Stimulated activated memory B cell treated with anti-CD40 and anti-IgM and Interleukin-4, amounts not matched to agents 10 μg/mL and 1 μg/mL and 100 μg/mL, for 72 hours (primary cell): ENCODE data around the gene CFTR.
"Not testable (repeated sequence)": the region's sequence is repeated elsewhere in the genome, so short reads cannot be mapped to it uniquely, and the experiment has no call there.

Source experiments
- ATAC-seq: fragments of 150-1000 bp; cut with Tn5 transposase; 2 replicates; pipeline ENCODE4 v1.10.0; 2021
- H3K27ac Mint-ChIP-seq: one replicate; pipeline ENCODE4 v1.8.0; 2022; ENCODE audit warnings: mild to moderate bottlenecking, mixed read lengths
- H3K27me3 Mint-ChIP-seq: one replicate; pipeline ENCODE4 v1.8.0; 2022; ENCODE audit warnings: mixed read lengths
- H3K36me3 Mint-ChIP-seq: one replicate; pipeline ENCODE4 v1.8.0; 2022; ENCODE audit warnings: mixed read lengths
- H3K4me1 Mint-ChIP-seq: one replicate; pipeline ENCODE4 v1.8.0; 2022; ENCODE audit warnings: mixed read lengths
- H3K4me3 Mint-ChIP-seq: one replicate; pipeline ENCODE4 v1.8.0; 2022; ENCODE audit warnings: mild to moderate bottlenecking, moderate library complexity, mixed read lengths
- H3K9me3 Mint-ChIP-seq: one replicate; pipeline ENCODE4 v1.8.0; 2022; ENCODE audit warnings: mixed read lengths

CFTR gene

DNA sequence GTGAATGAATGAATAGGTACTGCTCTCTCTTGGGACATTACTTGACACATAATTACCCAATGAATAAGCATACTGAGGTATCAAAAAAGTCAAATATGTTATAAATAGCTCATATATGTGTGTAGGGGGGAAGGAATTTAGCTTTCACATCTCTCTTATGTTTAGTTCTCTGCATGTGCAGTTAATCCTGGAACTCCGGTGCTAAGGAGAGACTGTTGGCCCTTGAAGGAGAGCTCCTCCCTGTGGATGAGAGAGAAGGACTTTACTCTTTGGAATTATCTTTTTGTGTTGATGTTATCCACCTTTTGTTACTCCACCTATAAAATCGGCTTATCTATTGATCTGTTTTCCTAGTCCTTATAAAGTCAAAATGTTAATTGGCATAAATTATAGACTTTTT lies 1.2 kb downstream of the CFTR start:
- H3K27ac Mint-ChIP-seq = no peak overlapping the region
- ATAC-seq = no peak
- H3K9me3 Mint-ChIP-seq = no peaks in the 10 kb centered on the region
- H3K27me3 Mint-ChIP-seq = peaks cover 14% of the 10 kb centered on the region
- no peaks in the 10 kb centered on the region for H3K4me1 Mint-ChIP-seq
- no peaks in the 10 kb centered on the region for H3K36me3 Mint-ChIP-seq
- no peak overlapping the region for H3K4me3 Mint-ChIP-seq

DNA sequence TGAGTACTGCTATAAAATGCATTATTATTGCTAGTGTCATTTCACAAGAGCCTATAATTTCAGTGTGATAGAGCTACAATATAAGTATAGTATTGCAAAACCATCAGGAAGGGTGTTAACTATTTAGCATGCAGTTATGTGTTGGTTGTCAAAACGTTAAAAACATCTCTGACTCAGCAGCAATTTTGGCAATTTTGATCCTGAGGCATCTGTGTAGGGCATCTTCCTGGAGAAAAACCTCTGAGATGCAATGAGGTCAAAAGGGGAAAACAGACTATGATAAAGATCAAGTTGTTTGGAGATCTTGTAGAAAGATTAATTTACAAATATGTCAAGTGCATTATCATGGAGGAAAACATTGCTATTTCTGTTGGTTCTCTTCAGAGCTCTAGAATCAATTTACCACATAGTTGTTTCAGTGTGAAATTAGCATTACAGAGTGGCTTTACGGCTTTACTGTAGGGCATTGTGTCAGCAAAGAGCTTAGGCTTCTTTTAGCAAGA lies 5.3 kb downstream of the CFTR start:
- ATAC-seq = no peak
- no peaks in the 10 kb centered on the region for H3K9me3 Mint-ChIP-seq
- no peak overlapping the region for H3K4me3 Mint-ChIP-seq
- H3K36me3 Mint-ChIP-seq = no peaks in the 10 kb centered on the region
- peaks cover 2% of the 10 kb centered on the region for H3K27me3 Mint-ChIP-seq
- H3K27ac Mint-ChIP-seq = no peak overlapping the region
- no peaks in the 10 kb centered on the region for H3K4me1 Mint-ChIP-seq

DNA sequence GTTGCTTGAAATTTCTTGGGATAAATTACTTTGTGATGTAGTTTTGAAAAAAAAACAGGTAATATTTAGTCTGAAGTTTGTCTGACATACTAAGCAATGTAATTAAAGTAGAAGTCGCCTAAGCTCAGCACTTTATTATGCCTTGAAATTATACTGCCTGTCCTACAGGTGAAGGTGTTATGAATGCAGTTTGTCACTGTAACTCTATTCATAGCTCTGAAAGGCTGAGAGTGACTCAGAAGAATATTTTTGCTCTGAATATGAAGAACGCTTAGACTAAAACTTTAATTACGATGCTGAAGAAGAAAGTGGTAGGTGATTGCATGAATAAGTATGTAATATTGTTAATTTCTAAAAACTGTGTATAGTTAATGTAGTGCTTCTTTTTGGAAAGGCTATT lies 9.2 kb downstream of the CFTR start:
- Mint-ChIP-seq H3K27ac (no peak overlapping the region), H3K4me1 (no peaks in the 10 kb centered on the region), H3K36me3 (no peaks in the 10 kb centered on the region), H3K4me3 (no peak overlapping the region), H3K27me3 (no peaks in the 10 kb centered on the region), H3K9me3 (no peaks in the 10 kb centered on the region)
- ATAC-seq = no peak

DNA sequence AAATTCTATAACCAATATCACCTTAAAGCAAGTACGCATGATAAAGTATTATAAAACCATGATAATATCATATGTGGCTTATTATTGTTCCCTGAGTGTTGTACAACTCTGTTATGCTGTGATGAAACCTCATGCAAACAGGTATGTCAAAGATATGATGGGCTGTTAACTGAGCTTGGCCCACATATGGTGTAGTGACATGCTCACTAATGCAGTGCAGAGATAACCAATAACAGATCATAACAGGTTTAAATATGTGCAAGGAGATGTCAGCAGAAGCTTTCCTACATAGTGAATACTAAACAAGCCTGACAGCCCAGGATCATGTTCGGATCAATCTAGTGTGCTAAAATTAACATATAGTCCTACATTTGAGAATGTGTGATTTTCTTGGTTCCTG lies 9.6 kb downstream of the CFTR start:
- H3K9me3 Mint-ChIP-seq = no peaks in the 10 kb centered on the region
- H3K27me3 Mint-ChIP-seq = no peaks in the 10 kb centered on the region
- no peak overlapping the region for H3K4me3 Mint-ChIP-seq
- no peak for ATAC-seq
- H3K27ac Mint-ChIP-seq = no peak overlapping the region
- H3K36me3 Mint-ChIP-seq = no peaks in the 10 kb centered on the region
- no peaks in the 10 kb centered on the region for H3K4me1 Mint-ChIP-seq

DNA sequence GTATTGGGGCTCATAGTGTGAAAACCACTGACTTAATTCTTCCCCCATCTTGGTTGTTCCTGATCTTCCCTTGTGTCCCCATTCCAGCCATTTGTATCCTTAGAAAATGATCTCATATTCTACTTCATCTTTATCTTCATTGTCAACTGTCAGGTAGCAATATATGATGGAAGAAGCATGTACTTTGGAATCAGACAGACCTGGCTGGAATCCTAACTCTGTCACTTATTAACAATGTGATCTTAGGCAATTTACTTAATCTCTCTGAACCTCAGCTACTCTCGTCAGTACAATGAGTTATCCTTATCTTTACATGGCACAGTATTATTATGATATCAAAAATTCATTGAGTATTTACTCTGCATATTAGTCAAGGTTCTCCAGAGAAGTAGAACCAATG lies 10.1 kb downstream of the CFTR start:
- no peak for ATAC-seq
- Mint-ChIP-seq H3K36me3 (no peaks in the 10 kb centered on the region), H3K4me1 (no peaks in the 10 kb centered on the region), H3K27ac (no peak overlapping the region), H3K9me3 (no peaks in the 10 kb centered on the region), H3K27me3 (no peaks in the 10 kb centered on the region), H3K4me3 (no peak overlapping the region)

DNA sequence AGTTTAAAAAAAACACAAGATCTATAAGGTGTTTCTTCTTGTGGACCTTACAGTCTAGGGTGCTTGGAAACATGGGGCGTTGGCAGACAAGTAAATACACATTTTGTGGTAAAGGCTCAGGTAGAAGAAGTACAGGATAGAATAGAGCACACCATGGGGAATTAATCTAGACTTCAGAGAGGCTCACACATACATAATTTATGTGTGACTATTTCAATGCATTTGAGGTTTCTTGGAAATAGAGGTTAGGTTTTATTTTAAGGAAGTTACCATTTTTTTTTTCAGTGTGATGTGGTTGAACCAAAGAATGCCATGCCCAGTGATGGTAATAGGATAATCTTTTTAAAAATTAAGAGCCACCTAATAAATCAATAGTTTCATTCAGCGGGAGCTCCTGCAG lies 12.8 kb downstream of the CFTR start:
- ATAC-seq = no peak
- H3K4me1 Mint-ChIP-seq = no peaks in the 10 kb centered on the region
- H3K36me3 Mint-ChIP-seq = no peaks in the 10 kb centered on the region
- H3K4me3 Mint-ChIP-seq = no peak overlapping the region
- no peaks in the 10 kb centered on the region for H3K27me3 Mint-ChIP-seq
- H3K27ac Mint-ChIP-seq = no peak overlapping the region
- H3K9me3 Mint-ChIP-seq = no peaks in the 10 kb centered on the region

DNA sequence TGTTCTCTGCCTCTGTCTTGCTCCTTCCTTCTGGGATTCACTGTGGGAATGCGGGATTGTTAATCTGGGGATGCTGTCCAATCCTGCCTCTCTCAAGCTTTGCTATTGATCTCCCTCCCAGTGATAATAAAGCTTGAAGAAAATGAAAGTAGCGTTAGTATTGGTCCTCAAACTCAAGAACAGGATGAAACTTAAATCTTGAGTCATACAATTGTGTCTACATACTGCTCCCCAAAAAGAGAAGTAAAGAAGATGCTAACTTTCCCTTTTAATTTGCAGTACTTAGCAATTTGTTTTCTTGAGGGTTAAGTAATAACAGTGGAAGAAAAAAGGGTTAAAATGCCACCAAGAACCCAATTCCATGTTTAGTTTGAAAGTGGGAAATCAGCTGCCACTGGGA lies 13.6 kb downstream of the CFTR start:
- no peaks in the 10 kb centered on the region for H3K9me3 Mint-ChIP-seq
- H3K4me1 Mint-ChIP-seq = no peaks in the 10 kb centered on the region
- ATAC-seq = no peak
- H3K27ac Mint-ChIP-seq = no peak overlapping the region
- no peak overlapping the region for H3K4me3 Mint-ChIP-seq
- H3K27me3 Mint-ChIP-seq = no peaks in the 10 kb centered on the region
- no peaks in the 10 kb centered on the region for H3K36me3 Mint-ChIP-seq

DNA sequence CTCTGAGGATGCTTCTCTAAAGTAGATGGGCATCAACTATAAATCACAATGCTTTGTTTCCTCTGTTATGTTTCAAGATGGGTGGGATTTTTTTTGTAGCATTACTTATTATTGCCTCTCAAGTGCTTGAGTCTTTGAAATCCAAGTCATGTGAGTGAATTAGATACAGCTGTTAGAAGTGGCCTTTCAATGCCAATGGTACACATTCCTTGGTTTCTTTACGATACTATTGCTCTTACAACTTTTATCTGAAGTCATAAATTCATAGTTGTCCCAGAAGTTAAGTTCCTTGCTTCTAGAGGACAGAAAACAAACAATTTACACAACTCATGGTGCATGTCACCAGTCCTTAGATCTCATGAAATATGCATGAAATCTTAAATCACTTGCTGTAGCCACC lies 15.5 kb downstream of the CFTR start:
- no peak overlapping the region for H3K27ac Mint-ChIP-seq
- no peak for ATAC-seq
- no peaks in the 10 kb centered on the region for H3K4me1 Mint-ChIP-seq
- no peaks in the 10 kb centered on the region for H3K9me3 Mint-ChIP-seq
- no peaks in the 10 kb centered on the region for H3K36me3 Mint-ChIP-seq
- no peak overlapping the region for H3K4me3 Mint-ChIP-seq
- no peaks in the 10 kb centered on the region for H3K27me3 Mint-ChIP-seq

DNA sequence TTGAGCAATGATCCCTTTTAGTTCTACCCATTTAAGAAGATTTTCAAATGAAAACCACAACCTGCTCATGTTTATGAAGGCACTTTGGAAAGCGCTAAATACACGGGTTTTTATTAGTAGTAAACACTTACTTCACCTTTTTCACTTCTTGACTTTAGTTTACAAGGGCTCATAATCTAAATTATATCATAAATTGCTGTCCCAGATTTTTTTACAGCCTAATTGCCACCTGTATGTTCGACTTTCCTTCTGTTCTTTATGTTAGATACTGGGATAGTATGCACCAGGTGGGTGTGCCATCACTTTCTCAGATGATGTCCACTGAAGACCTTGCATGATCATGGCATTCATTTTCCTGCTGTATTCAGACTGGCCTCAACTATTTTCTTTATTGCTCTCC lies 22.5 kb downstream of the CFTR start:
- no peak for ATAC-seq
- Mint-ChIP-seq H3K9me3 (no peaks in the 10 kb centered on the region), H3K4me1 (no peaks in the 10 kb centered on the region), H3K27me3 (no peaks in the 10 kb centered on the region), H3K27ac (no peak overlapping the region), H3K36me3 (no peaks in the 10 kb centered on the region), H3K4me3 (no peak overlapping the region)

DNA sequence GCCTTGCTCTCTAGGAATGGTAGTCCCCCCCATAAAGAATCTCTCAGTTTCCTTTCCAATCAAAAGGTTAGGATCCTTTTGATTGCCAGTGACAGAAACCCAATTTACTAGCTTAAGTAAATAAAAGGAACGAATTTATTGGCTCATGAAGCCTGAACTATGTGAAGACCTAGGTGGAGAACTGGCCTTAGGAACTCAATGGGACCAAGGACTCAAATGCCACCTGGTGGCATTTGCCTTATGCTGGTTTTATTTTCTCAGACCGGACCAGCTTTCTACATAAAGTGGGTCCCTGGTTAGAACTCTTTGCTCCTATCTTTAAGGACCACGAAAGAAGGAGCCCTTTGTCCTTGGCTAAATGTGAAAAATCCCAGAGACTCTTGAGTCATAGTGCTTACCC lies 25.4 kb downstream of the CFTR start:
- Mint-ChIP-seq H3K9me3 (no peaks in the 10 kb centered on the region), H3K36me3 (no peaks in the 10 kb centered on the region), H3K4me3 (no peak overlapping the region), H3K27me3 (no peaks in the 10 kb centered on the region), H3K27ac (no peak overlapping the region), H3K4me1 (no peaks in the 10 kb centered on the region)
- ATAC-seq = no peak

DNA sequence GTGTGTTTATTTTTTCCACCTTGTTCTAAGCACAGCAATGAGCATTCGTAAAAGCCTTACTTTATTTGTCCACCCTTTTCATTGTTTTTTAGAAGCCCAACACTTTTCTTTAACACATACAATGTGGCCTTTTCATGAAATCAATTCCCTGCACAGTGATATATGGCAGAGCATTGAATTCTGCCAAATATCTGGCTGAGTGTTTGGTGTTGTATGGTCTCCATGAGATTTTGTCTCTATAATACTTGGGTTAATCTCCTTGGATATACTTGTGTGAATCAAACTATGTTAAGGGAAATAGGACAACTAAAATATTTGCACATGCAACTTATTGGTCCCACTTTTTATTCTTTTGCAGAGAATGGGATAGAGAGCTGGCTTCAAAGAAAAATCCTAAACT lies 28.9 kb downstream of the CFTR start:
- Mint-ChIP-seq H3K27ac (no peak overlapping the region), H3K4me3 (no peak overlapping the region), H3K4me1 (no peaks in the 10 kb centered on the region), H3K27me3 (no peaks in the 10 kb centered on the region), H3K9me3 (no peaks in the 10 kb centered on the region), H3K36me3 (no peaks in the 10 kb centered on the region)
- no peak for ATAC-seq

DNA sequence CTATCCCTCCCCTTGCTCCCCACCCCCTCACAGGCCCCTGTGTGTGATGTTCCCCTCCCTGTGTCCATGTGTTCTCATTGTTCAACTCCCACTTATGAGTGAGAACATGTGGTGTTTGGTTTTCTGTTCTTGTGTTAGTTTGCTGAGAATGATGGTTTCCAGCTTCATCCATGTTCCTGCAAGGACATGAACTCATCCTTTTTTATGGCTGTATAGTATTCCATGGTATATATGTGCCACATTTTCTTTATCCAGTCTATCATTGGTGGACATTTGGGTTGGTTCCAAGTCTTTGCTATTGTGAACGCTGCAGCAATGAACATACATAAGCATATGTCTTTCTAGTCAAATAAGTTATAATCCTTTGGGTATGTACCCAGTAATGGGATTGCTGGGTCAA lies 37.4 kb downstream of the CFTR start:
- not testable (repeated sequence) for H3K27me3 Mint-ChIP-seq, H3K4me1 Mint-ChIP-seq, H3K36me3 Mint-ChIP-seq, H3K4me3 Mint-ChIP-seq, H3K9me3 Mint-ChIP-seq, ATAC-seq, H3K27ac Mint-ChIP-seq

DNA sequence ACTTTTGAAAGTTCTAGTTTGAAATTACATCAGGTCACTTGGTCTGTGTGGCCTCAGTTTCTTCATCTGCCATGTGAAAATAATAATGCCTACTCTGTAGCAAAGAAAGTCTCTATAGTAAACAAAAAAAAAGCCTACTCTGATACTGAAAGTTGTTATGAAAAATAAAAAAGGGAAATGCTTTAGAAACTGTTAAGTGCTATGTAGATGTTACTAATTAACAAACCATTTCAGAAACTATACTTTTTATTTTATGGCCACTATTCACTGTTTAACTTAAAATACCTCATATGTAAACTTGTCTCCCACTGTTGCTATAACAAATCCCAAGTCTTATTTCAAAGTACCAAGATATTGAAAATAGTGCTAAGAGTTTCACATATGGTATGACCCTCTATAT lies 50.6 kb downstream of the CFTR start:
- H3K4me3 Mint-ChIP-seq = no peak overlapping the region
- H3K27ac Mint-ChIP-seq = no peak overlapping the region
- no peaks in the 10 kb centered on the region for H3K9me3 Mint-ChIP-seq
- no peak for ATAC-seq
- H3K36me3 Mint-ChIP-seq = no peaks in the 10 kb centered on the region
- H3K4me1 Mint-ChIP-seq = no peaks in the 10 kb centered on the region
- no peaks in the 10 kb centered on the region for H3K27me3 Mint-ChIP-seq

DNA sequence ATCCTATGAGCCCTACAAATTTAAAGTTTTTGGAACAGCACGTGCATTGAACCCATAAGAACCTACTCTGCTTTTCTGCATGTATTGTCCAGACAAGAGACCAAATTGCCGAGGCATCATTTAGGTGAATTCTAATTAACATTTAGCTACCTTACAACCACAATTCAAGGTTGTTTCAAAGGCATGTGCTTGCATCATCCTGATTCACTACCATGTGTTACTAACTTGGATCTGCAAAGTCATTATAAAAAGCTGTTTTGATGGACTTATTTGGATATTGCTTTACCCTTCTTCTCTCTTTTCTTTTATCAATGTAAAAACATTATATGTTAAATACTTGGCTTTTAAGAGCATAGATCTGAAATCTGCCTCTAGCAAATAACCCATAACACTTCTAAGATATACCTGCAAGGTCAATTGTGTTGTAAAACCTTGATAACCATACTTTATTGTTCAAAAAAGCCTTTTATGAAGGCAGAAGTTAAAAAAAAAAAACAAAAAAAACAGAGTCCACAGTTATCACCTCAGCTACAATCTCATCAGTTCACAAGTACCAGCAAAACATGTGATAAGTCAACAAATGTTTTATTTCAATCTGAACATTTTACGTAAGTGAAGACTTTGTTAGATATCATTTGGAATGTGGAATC lies 51.9 kb downstream of the CFTR start:
- Mint-ChIP-seq H3K4me3 (no peak overlapping the region), H3K36me3 (no peaks in the 10 kb centered on the region), H3K4me1 (no peaks in the 10 kb centered on the region), H3K9me3 (no peaks in the 10 kb centered on the region), H3K27me3 (no peaks in the 10 kb centered on the region), H3K27ac (no peak overlapping the region)
- ATAC-seq = no peak

DNA sequence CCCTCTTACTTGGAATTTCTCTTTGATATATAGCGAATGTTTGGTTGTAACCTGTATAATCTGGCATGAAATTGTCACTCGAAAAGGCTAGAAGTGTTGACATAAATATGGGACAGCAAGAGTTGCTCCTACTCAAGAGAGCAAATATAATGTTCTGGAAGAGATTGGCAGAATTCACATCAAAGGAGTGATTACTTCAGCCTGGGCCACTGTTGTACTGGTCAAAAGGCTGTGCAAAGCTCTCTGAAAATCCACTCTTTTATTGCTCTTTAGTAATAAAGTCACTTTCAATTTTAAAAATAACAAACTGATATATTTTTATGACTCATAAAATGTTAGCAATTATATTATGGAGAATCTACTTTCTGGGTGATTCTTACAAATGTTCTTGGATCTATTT lies 58.2 kb downstream of the CFTR start:
- Mint-ChIP-seq H3K36me3 (no peaks in the 10 kb centered on the region), H3K4me1 (no peaks in the 10 kb centered on the region), H3K9me3 (no peaks in the 10 kb centered on the region), H3K27me3 (no peaks in the 10 kb centered on the region), H3K27ac (no peak overlapping the region), H3K4me3 (no peak overlapping the region)
- no peak for ATAC-seq

DNA sequence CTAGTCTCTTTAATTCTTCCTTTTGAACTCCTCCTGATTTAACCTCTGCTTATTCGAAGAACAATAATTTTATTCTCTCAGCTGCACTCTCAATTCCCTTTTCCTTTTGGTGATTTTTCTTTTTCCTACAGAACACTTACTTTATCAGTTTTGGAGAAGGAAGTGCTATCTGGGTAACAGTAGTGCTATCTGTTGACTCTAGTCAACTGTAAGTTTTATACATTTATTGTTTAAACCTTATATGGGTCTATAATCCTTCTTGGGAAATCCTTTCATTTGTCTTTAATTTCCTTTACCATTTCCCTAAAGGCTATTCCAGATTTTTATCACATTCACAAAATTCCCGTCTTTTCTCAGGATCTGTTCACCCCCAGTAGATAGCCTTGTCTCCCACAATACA lies 64.2 kb downstream of the CFTR start:
- no peak for ATAC-seq
- H3K4me3 Mint-ChIP-seq = no peak overlapping the region
- H3K4me1 Mint-ChIP-seq = no peaks in the 10 kb centered on the region
- no peaks in the 10 kb centered on the region for H3K27me3 Mint-ChIP-seq
- no peaks in the 10 kb centered on the region for H3K9me3 Mint-ChIP-seq
- H3K27ac Mint-ChIP-seq = no peak overlapping the region
- H3K36me3 Mint-ChIP-seq = no peaks in the 10 kb centered on the region

DNA sequence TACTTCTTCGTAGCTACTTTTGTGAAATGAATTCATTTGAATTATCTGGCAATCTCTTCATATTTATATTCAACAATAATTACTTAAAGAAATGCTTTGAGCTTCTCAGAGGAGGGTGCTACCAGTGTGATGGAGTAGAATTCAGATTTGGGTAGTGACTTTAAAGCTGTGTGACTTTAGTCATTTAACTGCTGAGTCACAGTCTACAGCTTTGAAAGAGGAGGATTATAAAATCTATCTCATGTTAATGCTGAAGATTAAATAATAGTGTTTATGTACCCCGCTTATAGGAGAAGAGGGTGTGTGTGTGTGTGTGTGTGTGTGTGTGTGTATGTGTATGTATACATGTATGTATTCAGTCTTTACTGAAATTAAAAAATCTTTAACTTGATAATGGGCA lies 68.2 kb downstream of the CFTR start:
- H3K9me3 Mint-ChIP-seq = peaks cover 3% of the 10 kb centered on the region
- no peak overlapping the region for H3K27ac Mint-ChIP-seq
- no peak overlapping the region for H3K4me3 Mint-ChIP-seq
- no peaks in the 10 kb centered on the region for H3K27me3 Mint-ChIP-seq
- ATAC-seq = no peak
- H3K4me1 Mint-ChIP-seq = no peaks in the 10 kb centered on the region
- no peaks in the 10 kb centered on the region for H3K36me3 Mint-ChIP-seq
